GM19351 (cell line): ENCODE results near the gene ZNF638.

Source experiments
- ATAC-seq: cut with Tn5 transposase; IDR thresholded peaks from one replicate; pipeline ENCODE4 v1.9.1; 2021; ENCODE audit warnings: mild to moderate bottlenecking, moderate library complexity; ENCODE audit not compliant: unreplicated experiment

ZNF638 gene

DNA sequence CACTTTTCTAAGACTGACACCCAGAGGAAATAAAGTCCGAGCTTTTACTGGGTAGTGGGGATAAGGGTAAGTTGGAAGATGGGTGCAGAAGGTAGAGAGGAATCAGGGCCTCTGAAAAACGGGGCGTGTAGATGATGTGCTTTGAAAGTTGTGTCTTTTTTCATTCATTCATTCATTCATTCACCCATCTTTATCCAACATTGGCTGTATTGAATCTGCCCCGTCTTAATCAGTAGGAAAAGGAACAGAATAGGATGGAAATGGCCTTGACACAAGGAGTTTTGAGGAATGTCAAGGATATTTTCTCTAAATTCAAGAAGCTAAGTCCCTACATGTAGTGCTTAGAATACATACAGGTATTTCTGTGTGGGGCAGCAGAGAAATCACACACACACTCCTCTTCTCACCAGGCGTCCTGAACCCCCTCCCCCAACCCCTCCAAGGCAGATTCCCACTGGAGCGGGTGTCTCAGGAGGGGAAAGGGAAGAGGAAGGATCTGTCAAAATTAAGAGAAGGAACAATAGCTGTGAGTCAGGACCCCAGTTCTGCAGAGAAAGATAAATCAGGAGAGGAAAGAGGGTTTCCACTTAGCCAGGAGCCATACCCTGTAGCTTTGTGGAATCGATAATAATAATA is 135.7 kb downstream of the ZNF638 start:
- no peak for ATAC-seq

DNA sequence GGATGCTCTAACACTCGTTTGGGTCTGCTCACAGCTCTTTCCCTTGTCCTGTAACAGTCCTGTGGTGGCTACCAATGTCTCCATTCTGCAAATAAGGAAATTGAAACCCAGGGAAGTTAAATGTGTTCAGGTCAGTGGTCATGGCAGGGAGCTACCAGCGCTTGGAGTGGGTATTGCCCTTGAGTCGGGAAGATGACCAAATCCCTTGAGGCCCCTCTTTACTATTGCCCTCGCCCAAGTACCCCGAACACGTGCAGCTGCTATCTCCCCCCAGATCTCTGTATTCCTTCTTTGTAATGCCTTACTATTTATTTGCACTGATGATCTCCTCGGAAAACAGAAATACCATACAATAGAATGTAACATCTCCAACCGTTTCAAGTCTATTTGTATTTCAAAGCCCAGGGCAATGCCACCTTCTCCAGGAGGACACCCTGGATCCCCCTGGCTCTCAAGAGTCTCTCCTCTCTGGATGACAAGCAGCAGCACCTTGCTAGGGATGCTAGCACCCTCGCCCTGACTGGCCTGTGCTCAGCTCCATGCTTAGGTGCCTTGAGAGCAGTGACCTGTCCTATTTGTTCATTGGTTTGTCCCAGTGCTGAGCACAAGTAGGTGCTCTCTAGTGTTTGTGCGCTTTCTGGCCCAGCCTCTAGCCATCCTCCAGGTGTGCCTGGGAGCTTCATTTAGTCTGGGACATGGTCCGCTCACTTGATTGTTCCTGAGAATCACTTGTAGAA is 136.9 kb downstream of the ZNF638 start:
- no peak for ATAC-seq

DNA sequence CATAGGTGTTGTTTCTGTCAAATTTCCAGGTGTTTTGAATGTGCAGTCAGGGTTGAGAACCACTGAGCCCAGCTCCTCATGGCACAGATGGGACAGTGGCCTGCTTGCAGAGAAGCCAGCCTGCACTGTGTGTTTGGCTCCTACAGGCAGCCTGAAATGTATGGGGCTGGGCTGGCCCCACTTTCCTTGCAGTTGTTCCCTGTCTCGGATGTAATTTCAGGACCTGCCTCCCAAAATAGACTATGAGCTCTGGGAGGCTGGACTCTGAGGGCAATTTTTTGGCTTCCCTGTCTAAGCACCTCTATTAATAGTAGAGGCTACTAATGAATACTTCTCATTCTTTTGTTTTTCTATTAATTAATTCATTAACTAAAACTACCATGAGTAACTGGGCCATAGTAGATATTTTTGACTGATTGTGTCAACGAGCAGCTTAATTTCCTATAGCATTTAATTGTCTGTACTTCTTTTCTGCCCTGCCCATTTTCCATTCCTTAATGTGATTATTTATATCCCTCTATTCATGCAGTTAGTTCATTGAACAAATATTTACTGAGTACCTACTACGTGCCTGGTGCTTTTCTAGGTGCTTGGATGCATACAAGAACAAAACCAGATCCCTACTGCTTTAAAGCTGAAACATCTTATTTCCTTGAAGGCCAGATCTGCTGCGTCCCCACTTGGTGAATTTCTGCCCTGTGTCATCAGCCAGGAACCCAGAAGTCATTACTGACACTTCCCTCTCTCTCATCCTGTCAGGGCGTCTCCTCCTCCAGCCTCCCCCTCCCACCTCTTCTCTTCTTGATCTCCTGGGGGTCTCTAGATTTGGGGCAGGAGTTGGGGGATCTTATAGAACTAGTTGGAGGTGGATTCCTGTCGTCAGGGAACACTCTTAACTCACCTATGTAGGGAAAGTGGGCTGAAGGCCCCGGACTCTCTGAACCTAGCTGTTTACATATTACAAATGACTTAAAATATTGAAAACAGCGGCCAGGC is 138.1 kb downstream of the ZNF638 start:
- ATAC-seq = no peak

GRCh38 chr2:71471276-71471675 is 139.7 kb downstream of the ZNF638 start:
- ATAC-seq = no peak

- no peak for ATAC-seq
Measured at GRCh38 chr2:71472019-71472418, 140.4 kb downstream of the ZNF638 start.

DNA sequence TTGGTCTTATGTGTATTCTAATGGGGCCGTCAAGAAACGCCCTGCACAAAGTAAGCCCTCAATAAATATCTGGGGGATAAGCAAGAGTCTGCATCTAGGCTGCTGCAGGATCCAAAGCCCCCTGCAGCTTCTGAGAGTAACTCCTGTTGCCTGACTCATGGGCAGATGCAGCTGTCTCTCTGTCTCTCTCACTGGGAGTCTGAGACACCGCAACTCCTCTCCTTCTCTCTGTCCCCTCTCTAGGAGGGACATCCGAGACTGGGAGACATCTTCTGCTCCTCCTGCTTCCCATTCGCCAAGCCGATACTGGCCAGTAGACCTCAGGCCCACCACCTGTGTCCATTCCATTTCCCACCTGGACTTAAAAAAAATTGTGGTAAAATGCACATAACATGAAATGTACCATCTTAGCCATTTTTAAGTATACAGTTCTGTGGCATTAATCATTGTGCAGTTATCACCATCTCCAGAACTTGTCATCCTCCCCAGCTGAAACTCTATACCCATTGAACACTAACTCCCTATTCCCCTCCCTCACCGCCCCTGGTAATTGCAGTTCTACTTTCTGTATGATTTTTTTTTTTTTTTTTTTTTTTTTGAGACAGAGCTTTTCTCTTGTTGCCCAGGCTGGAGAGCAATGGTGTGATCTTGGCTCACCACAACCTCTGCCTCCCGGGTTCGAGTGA is 141.9 kb downstream of the ZNF638 start:
- ATAC-seq = no peak

DNA sequence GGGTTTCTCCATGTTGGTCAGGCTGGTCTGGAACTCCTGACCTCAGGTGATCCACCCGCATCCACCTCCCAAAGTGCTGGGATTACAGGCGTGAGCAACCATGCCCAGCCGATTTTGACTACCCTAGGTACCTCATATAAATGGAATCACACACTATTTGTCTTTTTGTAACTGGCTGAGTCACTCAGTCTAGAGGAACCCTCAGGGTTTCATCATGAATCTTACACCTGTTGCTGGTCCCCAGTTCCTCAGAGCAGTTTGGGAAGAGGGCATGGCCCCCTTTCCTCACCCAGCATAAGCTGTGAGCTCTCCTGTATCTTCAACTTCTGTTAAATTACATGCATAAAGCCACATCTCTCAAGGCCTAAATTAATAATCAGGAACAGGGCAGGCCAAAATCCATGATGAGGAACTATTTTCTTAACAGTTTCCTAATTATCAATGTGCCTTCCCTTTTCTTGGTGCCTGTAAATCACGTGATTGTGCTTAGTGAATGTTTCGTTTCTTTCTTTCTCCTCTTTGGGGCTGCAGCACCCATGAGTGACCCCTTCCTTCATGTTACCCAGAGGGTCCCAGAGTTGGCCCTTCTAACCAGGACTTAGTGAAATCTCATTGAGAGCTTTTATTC is 142.6 kb downstream of the ZNF638 start:
- no peak for ATAC-seq

- ATAC-seq = no peak
Measured at GRCh38 chr2:71474744-71475397, 143.3 kb downstream of the ZNF638 start.

- no peak for ATAC-seq
Measured at GRCh38 chr2:71476495-71476894, 144.9 kb downstream of the ZNF638 start.

DNA sequence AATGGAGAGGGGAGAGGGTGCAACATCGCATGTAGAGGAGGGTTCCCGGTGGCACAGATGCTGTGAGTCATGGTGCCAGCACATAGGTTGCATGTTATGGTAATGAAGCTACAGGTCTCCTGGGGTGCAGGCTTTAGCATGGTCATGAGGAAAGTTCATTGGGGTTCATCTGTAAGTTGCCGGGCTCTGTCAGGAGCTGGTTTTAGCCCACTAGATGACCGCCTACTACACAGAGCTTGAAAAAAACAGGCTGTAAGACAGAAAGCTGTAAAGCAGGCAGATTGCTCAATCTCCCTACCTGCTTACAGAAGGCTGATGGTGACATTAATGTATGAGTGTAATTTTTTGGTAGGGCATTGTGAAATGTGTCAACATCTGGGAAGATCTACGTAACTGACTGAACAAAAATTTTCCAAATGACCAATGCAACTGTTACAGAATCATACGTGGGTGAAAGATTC is 145.7 kb downstream of the ZNF638 start:
- ATAC-seq = no peak

- no peak for ATAC-seq
Measured at GRCh38 chr2:71478806-71479205, 147.2 kb downstream of the ZNF638 start.

- ATAC-seq = no peak
Measured at GRCh38 chr2:71479261-71479660, 147.7 kb downstream of the ZNF638 start.

- no peak for ATAC-seq
Measured at GRCh38 chr2:71481111-71481510, 149.5 kb downstream of the ZNF638 start.

DNA sequence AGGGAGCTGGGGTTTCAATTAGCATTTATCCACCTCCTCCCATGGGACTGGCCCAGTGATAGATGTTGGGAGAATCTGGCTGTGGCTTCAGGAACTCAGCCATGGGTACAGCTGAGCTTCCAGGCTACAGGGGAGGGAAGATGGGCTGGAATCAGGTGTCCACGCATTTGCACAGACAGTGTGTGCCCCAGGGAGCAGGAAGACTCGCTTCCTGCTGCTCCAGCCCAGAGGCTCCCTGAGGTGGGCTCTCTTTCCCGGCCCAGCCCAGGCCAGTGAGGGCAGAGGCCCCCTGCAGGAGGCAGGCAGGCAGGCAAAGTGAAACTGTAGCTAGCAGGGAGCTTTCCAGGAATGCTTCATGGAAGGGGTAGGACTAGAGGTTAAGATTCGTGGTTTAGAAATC is 150.5 kb downstream of the ZNF638 start:
- no peak for ATAC-seq

- ATAC-seq = no peak
Measured at GRCh38 chr2:71483246-71483645, 151.7 kb downstream of the ZNF638 start.

DNA sequence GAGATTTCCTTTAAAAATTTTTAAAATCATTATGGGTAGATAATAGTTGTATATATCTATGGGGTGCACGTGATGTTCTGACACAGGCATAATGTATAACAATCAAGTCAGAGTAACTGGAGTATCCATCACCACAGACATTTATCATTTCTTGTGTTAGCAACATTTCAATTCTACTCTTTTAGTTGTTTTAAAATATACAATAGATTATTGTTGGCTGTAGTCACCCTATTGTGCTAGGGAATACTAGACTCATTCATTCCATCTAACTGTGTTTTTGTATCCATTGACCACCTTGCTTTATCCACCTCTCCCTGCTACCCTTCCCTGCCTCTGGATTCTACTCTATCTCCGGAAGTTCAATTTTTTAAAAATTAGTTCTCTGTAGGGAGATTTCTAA is 152.8 kb downstream of the ZNF638 start:
- no peak for ATAC-seq
